ENCODE measurements around the gene ZNF423.
"Not testable (repeated sequence)": the region's sequence is repeated elsewhere in the genome, so short reads cannot be mapped to it uniquely, and the experiment has no call there.

Gene ZNF423

GRCh38 chr16:49688036-49688697, 167.7 kb downstream of the ZNF423 start:
- DNase-seq = no peak

DNA sequence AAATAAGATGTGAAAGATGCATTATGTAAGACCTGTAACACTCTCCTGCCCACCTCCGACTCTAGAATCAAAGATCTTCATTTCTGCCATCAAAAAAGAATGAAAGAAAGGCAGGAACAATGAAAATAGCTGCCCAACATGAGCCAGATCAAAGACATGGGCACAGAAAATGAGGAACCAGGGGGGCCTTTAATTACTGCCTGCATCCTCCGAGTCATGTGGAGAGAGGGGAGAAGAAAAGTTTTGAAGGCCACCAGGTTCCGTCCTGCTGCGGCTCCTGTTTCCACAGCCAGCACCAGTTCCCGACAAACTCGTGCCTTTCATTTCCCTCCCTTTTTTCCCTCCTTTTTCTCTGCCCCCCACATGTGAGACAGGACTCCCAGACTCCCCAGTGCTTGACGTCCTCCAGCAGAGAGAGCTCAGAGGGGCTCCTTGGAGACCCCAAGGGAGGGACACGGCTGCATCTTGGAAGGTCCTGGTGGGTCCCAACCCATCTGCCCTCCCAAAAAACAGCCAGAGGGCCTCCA, 168.4 kb downstream of the ZNF423 start:
- DNase-seq = no peak

GRCh38 chr16:49684696-49685095, 171.2 kb downstream of the ZNF423 start:
- no peak for DNase-seq

DNA sequence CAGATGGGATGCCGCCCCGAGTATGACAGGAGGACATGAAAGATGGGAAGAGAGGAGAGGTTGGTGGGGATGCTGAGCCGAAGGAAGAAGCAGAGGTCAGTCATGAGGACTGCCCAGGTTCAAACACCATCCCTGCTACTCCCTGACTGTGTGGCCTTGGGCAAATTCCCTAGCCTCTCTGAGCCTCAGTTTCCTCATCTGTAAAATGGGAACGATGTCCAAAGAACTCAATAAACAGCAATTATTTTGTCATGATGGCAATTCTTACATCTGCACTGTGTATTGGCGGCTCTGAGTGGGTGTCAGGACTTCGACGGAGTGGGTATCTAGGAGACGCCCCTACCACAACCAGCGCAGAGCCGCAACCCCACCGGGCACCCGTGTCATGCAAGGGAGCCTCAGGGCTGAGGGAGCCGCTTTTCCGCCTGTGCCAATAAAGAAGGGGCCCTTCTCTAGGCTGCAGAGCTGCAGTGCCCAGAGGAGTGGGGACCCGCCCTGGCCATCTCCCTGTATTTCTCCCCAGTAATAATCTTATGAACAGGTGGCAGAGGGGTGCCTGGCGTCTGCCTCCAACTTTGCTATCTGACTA, 173.2 kb downstream of the ZNF423 start:
- no peak for DNase-seq

- no peak for DNase-seq
Measured at GRCh38 chr16:49681217-49681883, 174.6 kb downstream of the ZNF423 start.

DNA sequence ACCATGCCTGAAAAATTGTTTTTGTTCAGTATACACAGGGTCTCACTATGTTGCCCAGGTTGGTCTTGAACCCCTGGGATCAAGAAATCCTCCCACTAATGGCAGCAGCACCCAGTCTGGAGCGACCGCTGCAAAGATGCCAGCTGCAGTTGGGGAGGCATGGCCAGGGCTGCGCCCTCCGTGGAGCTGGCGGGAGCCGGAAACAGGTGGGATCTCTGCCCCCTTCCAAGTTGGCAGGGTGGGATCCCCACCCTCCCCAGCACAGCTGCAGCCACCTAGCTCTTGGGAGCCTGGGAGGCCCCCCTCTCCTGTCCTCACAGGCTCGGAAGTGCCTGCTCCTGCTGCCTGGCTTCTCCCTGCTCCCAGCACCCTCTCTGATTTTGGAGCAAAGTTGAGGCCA, 176.8 kb downstream of the ZNF423 start:
- no peak for DNase-seq

DNA sequence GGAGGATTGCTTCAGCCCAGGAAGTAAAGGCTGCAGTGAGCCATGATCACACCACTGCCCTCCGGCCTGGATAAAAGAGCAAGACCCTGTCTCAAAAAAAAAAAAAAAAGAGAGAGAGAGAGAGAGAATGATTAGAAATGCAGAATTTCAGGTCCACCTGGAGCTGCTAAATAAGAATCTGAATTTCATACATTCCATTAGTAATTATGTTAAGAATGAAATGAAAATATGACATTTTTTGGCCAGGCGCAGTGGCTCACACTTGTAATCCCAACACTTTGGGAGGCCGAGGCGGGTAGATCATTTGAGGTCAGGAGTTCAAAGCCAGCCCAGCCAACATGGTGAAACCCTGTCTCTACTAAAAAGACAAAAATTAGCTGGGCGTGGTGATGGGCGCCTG, 178.3 kb downstream of the ZNF423 start:
- not testable (repeated sequence) for DNase-seq

- no peak for DNase-seq
Measured at GRCh38 chr16:49675413-49675812, 180.5 kb downstream of the ZNF423 start.

DNA sequence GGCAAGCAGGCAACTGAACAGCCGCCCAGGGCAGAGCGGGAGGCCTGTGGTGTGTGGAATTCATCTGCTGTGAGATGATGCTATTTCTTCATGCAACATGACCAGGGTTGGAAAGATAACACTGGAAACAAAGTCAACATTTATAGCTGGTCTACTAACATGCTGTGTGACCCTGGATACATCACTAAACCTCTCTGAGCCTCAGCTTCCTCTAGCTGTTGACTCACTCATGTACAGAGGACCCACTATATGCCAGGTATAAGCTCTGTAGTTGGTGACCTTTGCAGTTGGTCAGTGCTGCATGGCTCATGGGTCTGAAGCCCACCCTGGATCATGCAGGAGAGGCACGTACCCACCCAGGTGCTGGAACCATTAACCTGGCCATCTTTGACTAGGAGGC, 180.9 kb downstream of the ZNF423 start:
- DNase-seq = no peak

DNA sequence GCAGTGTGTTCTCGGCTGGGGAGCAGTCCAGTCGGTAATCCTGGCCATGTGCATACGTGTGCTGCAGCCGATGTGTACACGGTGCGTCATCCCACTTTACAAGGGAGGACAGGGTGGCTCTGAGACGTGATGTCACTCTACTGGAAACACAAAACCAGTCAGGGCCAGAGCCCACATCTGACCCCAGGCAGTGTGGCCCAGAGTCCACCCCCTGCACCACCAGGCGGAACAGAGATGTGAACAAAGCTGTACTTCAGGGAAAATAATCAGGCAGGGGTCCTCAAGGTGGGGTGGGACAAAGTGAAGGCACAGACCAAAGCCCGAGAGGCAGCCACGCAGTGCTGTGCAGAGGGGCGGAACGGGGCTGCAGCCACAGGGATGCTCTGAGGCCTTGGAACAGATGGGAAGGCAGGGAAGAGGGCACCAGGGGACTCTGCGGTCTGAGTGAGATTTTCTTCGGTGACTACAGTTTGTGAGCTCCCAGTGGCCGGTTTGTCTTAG, 181.5 kb downstream of the ZNF423 start:
- no peak for DNase-seq

GRCh38 chr16:49673442-49673841, 182.5 kb downstream of the ZNF423 start:
- no peak for DNase-seq

GRCh38 chr16:49672753-49673152, 183.2 kb downstream of the ZNF423 start:
- no peak for DNase-seq

- DNase-seq = no peak
Measured at GRCh38 chr16:49671333-49671732, 184.6 kb downstream of the ZNF423 start.

GRCh38 chr16:49670627-49671026, 185.3 kb downstream of the ZNF423 start:
- DNase-seq = no peak

DNA sequence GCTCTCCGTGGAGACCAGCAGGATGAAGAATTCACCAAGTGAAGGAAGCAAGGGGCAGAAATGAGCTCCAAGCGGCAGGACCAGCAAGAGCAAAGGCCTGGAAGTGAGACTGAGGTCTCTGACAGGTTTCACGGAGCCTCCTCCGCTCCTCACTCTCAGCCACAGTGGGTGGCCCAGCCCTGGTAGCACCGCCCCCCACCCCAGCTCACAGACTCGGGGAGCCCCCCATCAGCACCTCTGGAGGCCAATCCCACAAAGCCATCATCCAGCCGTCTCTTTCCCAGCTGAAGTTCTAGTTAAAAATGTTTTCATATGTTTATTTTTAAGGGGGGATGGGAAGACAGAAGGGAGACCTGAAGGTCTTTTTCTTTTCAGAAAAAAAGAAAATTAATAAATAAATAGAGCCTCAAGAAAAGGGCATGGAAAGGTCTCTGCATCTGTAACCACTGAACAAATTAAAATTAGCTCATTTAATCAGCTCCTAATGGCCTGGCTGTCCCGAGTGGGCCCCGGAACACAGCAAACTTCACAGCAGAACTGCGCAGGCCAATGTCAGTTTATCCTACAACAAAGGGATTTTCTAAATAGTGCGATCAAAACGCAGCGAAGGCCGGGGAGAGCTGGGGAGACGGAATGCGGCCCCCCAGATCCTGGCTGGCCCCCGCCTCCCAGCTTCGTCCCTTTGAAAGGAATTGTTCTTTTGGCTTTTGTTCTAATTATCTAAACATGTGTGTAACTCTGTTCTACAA, 190.3 kb downstream of the ZNF423 start:
- no peak for DNase-seq

DNA sequence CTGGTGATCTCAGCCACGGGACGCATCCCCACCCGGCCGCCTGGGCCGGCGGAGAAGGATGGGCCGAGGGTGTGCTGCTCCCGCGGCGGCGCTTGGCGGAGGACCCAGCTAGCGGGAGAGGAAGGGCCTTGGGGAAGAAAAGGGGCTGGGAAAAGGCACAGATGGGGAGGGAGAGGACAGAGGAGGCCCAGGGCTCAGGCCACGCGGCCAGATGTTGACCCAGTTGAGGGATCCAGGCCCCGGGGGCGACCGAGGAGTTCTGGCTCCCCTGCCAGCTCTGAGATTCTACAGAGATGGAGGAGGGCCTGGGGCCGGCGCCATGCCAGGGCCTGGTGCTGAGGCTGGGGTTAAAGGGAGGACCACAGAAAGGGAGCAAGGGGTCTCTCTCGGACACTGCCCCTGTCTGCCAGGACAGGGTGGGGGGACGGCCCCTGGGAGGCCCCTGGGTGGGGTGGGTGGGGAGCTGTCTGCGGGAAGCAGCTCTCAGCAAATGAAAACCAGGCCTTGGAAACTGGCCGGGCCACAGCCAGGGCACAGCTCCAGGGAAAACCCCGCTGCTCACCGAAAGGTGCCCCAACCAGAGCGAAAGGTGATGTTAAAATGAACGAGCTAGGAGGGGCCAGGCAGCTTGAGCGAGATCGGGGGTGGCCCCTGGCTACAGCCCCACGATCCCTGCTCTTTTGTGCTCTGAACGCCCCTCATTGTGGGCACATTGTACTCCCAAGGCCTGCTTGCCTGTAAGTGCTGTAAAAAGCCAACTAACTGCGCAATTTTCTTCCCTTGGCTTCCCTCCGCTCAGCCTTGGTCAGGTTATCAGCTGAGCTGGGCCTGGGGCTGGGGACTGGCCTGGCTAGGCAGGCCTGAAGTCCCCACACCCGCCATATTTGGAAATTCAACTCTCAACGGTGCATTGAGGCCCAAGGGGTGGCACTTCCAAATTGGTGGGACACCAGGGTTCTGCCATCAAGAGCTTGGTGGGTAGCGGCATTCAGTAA, 191.4 kb downstream of the ZNF423 start:
- no peak for DNase-seq

DNA sequence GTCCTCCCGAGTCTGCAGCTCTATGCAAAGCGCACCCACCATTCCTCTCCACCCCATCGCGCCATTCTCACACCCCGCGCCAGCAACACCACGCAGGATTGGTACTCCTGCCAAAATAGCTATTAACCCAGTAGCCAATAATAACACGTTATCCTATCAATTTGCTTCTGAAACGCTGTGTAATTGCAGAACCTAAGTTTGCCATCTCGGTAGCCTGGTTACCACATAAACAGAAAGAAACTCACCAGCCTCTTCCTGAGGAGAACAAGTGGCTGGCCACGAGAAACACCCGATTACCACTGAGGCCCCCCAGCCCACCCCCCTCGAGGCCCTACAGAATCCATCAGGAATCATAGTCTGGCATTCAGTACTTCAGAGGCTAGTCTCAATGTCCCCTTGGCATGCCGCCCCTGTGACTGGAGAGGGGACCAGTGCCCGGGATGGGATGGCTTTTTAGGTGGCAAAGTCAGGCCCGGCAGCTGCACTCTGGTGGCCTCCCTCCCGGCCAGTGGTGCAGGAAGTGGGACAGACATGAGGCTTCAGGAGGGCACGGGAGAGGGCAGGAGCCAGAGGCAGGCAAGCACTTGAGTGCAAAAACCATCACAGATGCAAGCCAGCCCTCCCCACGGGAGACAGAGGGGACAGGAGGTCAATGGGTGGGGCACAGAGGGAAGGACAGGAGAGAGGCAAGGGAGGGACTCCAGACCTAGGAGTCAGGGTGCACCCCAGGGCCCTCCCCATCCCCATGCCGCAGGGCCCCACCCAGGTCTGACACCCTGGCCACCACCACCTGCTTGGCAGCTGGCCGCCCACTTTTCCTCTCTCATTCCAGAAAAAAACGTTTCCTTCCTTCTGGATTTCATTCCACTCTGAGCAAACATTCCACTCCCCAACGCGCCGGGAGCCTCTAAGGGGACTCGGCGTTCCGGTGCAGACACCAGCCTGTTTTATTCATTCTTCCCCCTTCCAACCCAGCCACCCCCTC, 192.5 kb downstream of the ZNF423 start:
- DNase-seq = no peak

- no peak for DNase-seq
Measured at GRCh38 chr16:49662569-49662968, 193.3 kb downstream of the ZNF423 start.

DNA sequence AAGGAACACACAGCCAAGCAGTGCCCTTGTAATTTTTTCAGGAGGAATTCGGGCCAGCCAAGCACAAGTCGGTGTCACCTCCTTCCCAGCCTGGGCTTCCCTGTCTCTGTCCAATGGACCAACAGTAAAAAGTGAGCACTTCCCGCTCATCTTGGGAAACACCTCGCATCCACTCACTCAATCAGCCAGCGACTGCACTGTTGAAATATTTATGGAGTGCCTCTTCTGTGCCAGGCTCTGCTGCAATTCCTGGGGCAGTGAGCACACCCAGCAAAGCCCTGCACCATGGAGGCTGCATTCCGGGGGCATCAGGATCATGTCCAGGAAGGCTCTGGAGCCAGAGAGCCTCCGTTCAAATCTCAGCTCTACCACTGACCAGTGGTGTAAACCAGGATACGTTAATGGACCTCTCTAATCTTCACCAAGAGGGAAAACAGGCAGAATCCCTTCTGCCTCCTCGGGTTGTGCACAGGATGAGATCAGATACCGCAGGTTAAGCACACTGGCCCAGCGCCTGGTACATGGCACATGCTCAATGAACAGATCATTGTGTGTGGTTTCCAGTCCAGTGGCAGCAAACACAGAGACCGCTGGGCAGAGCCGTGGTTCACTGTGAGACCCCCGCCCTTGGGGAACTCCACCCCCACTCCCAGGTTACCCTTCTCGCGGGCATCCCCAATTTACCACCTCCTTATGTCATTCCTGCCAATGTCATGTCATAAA, 194.3 kb downstream of the ZNF423 start:
- DNase-seq = no peak

- no peak for DNase-seq
Measured at GRCh38 chr16:49660626-49661025, 195.3 kb downstream of the ZNF423 start.

Data from NCI-H1105 (cell line).